IPS-18a (cell line): ENCODE results near the gene BCL10.

Source experiments
- H3K27ac ChIP-seq: one replicate; pipeline ENCODE4 v1.5.1; 2013; ENCODE audit warnings: low read length
- H3K27me3 ChIP-seq: one replicate; pipeline ENCODE4 v1.6.1; 2013; ENCODE audit warnings: mild to moderate bottlenecking, low read length; ENCODE audit not compliant: control insufficient read depth, insufficient read depth
- H3K36me3 ChIP-seq: one replicate; pipeline ENCODE4 v1.6.1; 2013; ENCODE audit warnings: low read depth, low read length; ENCODE audit not compliant: control insufficient read depth
- H3K4me1 ChIP-seq: one replicate; pipeline ENCODE4 v1.6.1; 2013; ENCODE audit warnings: low read depth, low read length; ENCODE audit not compliant: control insufficient read depth
- H3K4me3 ChIP-seq: one replicate; pipeline ENCODE4 v1.5.1; 2013; ENCODE audit warnings: low read length
- H3K9ac ChIP-seq: one replicate; pipeline ENCODE4 v1.6.1; 2013; ENCODE audit warnings: mild to moderate bottlenecking, low read length, moderate library complexity
- H3K9me3 ChIP-seq: one replicate; pipeline ENCODE4 v1.6.1; 2013; ENCODE audit warnings: low read depth, low read length; ENCODE audit not compliant: control insufficient read depth

Gene BCL10

DNA sequence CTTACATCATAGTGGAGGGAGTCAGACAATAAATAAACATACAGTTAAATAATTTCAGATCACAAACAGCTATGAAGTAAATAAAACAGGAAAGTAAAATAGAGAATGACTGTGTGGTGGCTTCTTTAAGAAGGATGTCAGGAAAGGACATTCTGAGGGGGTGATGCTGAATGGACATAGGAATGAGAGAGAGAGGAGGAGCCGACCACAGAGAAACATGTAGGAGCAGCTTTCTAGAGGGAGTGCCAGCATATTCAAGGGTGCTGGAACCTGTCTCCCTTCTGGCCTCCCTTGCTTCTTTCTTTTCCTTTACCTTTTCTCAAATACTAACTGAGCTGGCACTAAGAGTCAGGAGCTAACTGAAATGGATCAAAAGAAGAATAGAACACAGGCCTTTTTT, 20.5 kb upstream of the BCL10 start:
- H3K9me3 ChIP-seq, result no peaks in the 10 kb centered on the region
- H3K27me3 ChIP-seq, result no peaks in the 10 kb centered on the region
- H3K4me1 ChIP-seq, result peaks cover 4% of the 10 kb centered on the region
- H3K4me3 ChIP-seq, result no peak overlapping the region
- H3K36me3 ChIP-seq, result no peaks in the 10 kb centered on the region
- no peak overlapping the region for H3K9ac ChIP-seq
- no peak overlapping the region for H3K27ac ChIP-seq

GRCh38 chr1:85295654-85296053, 19.2 kb upstream of the BCL10 start:
- Histone ChIP-seq H3K36me3 (no peaks in the 10 kb centered on the region), H3K9me3 (no peaks in the 10 kb centered on the region), H3K4me1 (peaks cover 4% of the 10 kb centered on the region), H3K27ac (no peak overlapping the region), H3K9ac (no peak overlapping the region), H3K27me3 (no peaks in the 10 kb centered on the region), H3K4me3 (no peak overlapping the region)

GRCh38 chr1:85295006-85295431, 18.6 kb upstream of the BCL10 start:
- no peaks in the 10 kb centered on the region for H3K27me3 ChIP-seq
- no peaks in the 10 kb centered on the region for H3K9me3 ChIP-seq
- peaks cover 4% of the 10 kb centered on the region for H3K4me1 ChIP-seq
- no peaks in the 10 kb centered on the region for H3K36me3 ChIP-seq
- H3K4me3 ChIP-seq, result no peak overlapping the region
- no peak overlapping the region for H3K27ac ChIP-seq
- no peak overlapping the region for H3K9ac ChIP-seq

DNA sequence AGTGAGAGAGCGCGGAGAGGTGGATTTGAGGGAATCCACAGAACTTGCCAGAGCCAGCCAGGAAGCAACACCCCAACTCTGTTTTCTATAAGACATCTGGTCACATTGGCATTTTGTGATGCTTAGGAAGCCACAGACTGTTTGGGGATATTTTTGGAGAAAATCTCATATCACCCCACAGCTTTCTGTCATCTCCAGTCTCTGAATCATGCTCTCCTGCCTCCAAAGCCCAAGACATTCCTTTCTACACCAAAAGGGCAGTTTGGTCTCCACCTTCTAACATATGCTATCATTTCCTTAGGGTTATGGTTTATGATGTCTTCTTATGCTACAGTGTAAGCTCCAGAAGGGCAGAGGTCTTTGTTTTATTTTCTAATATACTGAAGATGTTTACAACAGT, 14.4 kb upstream of the BCL10 start:
- no peaks in the 10 kb centered on the region for H3K36me3 ChIP-seq
- no peak overlapping the region for H3K27ac ChIP-seq
- no peak overlapping the region for H3K4me3 ChIP-seq
- H3K9me3 ChIP-seq, result no peaks in the 10 kb centered on the region
- no peaks in the 10 kb centered on the region for H3K27me3 ChIP-seq
- no peaks in the 10 kb centered on the region for H3K4me1 ChIP-seq
- no peak overlapping the region for H3K9ac ChIP-seq

GRCh38 chr1:85289848-85290335, 13.5 kb upstream of the BCL10 start:
- no peak overlapping the region for H3K9ac ChIP-seq
- H3K4me1 ChIP-seq, result no peaks in the 10 kb centered on the region
- H3K9me3 ChIP-seq, result no peaks in the 10 kb centered on the region
- H3K36me3 ChIP-seq, result no peaks in the 10 kb centered on the region
- H3K27ac ChIP-seq, result no peak overlapping the region
- no peak overlapping the region for H3K4me3 ChIP-seq
- H3K27me3 ChIP-seq, result no peaks in the 10 kb centered on the region

DNA sequence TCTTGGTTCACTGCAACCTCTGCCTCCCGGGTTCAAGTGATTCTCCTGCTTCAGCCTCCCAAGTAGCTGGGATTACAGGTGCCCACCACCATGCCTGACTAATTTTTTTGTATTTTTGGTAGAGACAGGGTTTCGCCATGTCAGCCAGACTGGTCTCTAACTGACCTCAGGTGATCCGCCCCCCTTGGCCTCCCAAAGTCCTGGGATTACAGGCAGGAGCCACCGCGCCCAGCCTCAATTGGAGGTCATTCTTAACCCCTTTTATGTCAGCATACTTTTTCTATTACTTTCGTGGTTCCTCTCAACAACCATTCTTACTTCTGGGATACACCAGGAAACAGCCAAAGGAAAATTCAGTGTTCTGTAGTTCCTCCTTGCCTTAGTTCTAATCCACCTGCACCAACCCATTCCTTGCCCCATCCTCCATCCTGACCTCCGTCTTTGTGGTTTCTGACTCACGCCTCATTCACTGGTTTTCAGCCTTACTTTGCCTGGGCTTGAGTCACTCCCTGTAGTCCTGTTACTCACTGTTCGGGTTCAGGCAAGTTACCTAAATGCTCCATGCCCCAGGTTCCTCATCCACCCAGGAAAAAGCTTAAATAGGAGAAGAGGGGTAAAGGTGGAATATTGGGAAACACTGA, 12.9 kb upstream of the BCL10 start:
- Histone ChIP-seq H3K27ac (no peak overlapping the region), H3K9ac (no peak overlapping the region), H3K27me3 (no peaks in the 10 kb centered on the region), H3K4me3 (no peak overlapping the region), H3K36me3 (no peaks in the 10 kb centered on the region), H3K4me1 (no peaks in the 10 kb centered on the region), H3K9me3 (no peaks in the 10 kb centered on the region)

DNA sequence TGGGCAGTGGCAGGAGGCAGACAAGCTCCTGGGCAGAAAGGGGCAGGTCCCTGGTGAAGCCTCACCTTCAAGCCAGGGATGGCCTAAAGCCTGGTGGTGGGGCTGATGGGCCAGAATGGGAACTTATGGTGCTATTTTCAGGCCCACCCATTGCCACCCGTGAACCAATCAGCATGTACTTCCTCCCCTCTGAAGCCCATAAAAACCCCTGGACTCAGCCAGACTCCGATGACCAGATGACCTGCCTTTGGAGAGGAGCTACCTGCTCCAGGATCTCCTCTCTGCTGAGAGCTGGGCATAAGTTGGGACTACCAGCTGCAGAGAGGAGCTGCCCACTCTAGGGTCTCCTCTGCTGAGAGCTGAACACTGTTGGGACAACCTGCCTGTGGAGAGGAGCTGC, 7.8 kb upstream of the BCL10 start:
- Histone ChIP-seq H3K27ac (no peak overlapping the region), H3K4me3 (no peak overlapping the region), H3K9ac (no peak overlapping the region), H3K4me1 (peaks cover 4% of the 10 kb centered on the region), H3K27me3 (no peaks in the 10 kb centered on the region), H3K36me3 (no peaks in the 10 kb centered on the region), H3K9me3 (no peaks in the 10 kb centered on the region)

GRCh38 chr1:85283475-85284199, 7.2 kb upstream of the BCL10 start:
- Histone ChIP-seq H3K36me3 (no peaks in the 10 kb centered on the region), H3K27me3 (no peaks in the 10 kb centered on the region), H3K4me3 (no peak overlapping the region), H3K27ac (no peak overlapping the region), H3K9me3 (no peaks in the 10 kb centered on the region), H3K4me1 (peaks cover 4% of the 10 kb centered on the region), H3K9ac (no peak overlapping the region)

DNA sequence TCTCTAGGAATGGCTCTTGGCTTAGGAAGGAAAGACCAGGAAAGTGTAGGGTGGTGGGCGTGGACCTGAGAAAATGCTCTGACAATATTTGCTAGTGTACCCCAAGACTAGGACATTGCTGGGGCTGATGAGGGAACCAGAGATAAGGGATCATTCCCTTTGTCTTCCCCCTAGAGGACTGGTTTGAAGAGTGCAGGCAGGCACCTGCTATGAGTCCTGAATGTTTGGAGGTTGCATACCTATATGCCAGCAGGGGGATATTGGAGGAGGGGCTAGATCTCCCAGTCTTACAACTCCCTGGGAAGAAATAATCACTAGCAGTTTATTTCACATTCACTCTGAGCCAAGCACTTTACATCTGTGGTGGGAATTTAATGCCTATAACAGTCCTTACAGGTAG, 6.0 kb upstream of the BCL10 start:
- H3K4me3 ChIP-seq, result no peak overlapping the region
- no peaks in the 10 kb centered on the region for H3K9me3 ChIP-seq
- H3K9ac ChIP-seq, result no peak overlapping the region
- peaks cover 4% of the 10 kb centered on the region for H3K4me1 ChIP-seq
- H3K36me3 ChIP-seq, result no peaks in the 10 kb centered on the region
- no peaks in the 10 kb centered on the region for H3K27me3 ChIP-seq
- no peak overlapping the region for H3K27ac ChIP-seq

GRCh38 chr1:85280636-85281035, 4.2 kb upstream of the BCL10 start:
- Histone ChIP-seq H3K4me3 (no peak overlapping the region), H3K36me3 (no peaks in the 10 kb centered on the region), H3K4me1 (peaks cover 7% of the 10 kb centered on the region), H3K9ac (no peak overlapping the region), H3K9me3 (no peaks in the 10 kb centered on the region), H3K27ac (no peak overlapping the region), H3K27me3 (no peaks in the 10 kb centered on the region)

GRCh38 chr1:85279458-85280080, 3.1 kb upstream of the BCL10 start:
- no peak overlapping the region for H3K9ac ChIP-seq
- H3K27ac ChIP-seq, result no peak overlapping the region
- no peak overlapping the region for H3K4me3 ChIP-seq
- H3K9me3 ChIP-seq, result no peaks in the 10 kb centered on the region
- H3K27me3 ChIP-seq, result no peaks in the 10 kb centered on the region
- peaks cover 16% of the 10 kb centered on the region for H3K4me1 ChIP-seq
- no peaks in the 10 kb centered on the region for H3K36me3 ChIP-seq
